Hematopoietic multipotent progenitor cell treated with erythropoietin and hydrocortisone succinate and interleukin-3 and kit ligand, for 15 days (in vitro differentiated cells): ENCODE data around the gene CNKSR2.

Experiments
- DNase-seq: peaks from one replicate; pipeline ENCODE4 v3.0.0-alpha.2; 2015; ENCODE audit warnings: low spot score

Gene CNKSR2

GRCh38 chrX:21612154-21612553, 237.9 kb downstream of the CNKSR2 start:
- no peak for DNase-seq

GRCh38 chrX:21616386-21616785, 242.2 kb downstream of the CNKSR2 start:
- DNase-seq = no peak

- no peak for DNase-seq
Observed at GRCh38 chrX:21620234-21620633, 246.0 kb downstream of the CNKSR2 start.

GRCh38 chrX:21623778-21624501, 249.7 kb downstream of the CNKSR2 start:
- DNase-seq = no peak

- no peak for DNase-seq
Observed at GRCh38 chrX:21632027-21632426, 257.8 kb downstream of the CNKSR2 start.

GRCh38 chrX:21638311-21638710, 264.1 kb downstream of the CNKSR2 start:
- DNase-seq = no peak

- no peak for DNase-seq
Observed at GRCh38 chrX:21639775-21640174, 265.6 kb downstream of the CNKSR2 start.

GRCh38 chrX:21645431-21645830, 271.2 kb downstream of the CNKSR2 start:
- no peak for DNase-seq

- no peak for DNase-seq
Observed at GRCh38 chrX:21645886-21646285, 271.7 kb downstream of the CNKSR2 start.

- no peak for DNase-seq
Observed at GRCh38 chrX:21655901-21656586, 281.8 kb downstream of the CNKSR2 start.

- no peak for DNase-seq
Observed at GRCh38 chrX:21656587-21657317, 282.5 kb downstream of the CNKSR2 start.

- DNase-seq = no peak
Observed at GRCh38 chrX:21657318-21658151, 283.3 kb downstream of the CNKSR2 start.

GRCh38 chrX:21658152-21658737, 284.0 kb downstream of the CNKSR2 start, which contains the start of gene KLHL34:
KLHL34 (minus strand) TSS chrX:21658330; CDS start chrX:21657788, 542 bp downstream.
- no peak for DNase-seq

GRCh38 chrX:21658746-21659145, 284.5 kb downstream of the CNKSR2 start:
- no peak for DNase-seq

- no peak for DNase-seq
Observed at GRCh38 chrX:21659320-21659719, 285.1 kb downstream of the CNKSR2 start.

GRCh38 chrX:21660156-21660555, 285.9 kb downstream of the CNKSR2 start:
- DNase-seq = no peak

GRCh38 chrX:21661316-21661715, 287.1 kb downstream of the CNKSR2 start:
- DNase-seq = no peak

GRCh38 chrX:21662761-21663160, 288.5 kb downstream of the CNKSR2 start:
- no peak for DNase-seq

- DNase-seq = no peak
Observed at GRCh38 chrX:21666252-21666651, 292.0 kb downstream of the CNKSR2 start.

GRCh38 chrX:21666679-21667078, 292.5 kb downstream of the CNKSR2 start:
- no peak for DNase-seq

- no peak for DNase-seq
Observed at GRCh38 chrX:21674430-21675186, 300.4 kb downstream of the CNKSR2 start.
